Measurements from ENCODE around the gene SEC23A. TPM values are rescaled to one million over a fixed set of nuclear protein-coding genes. Genes with fewer than 3 reads are reported as not detected.
A peak's percentile ranks its signal among the peaks of the same experiment; 100 is the strongest.

The SEC23A gene
- total and polyA plus RNA-seq, 2 of the 8 experiments (the other 6 are each of a cell fraction or from before 2014, with no cell fraction given), result 30.9 to 58.2 TPM

GRCh38 chr14:39097159-39097558, 5.9 kb downstream of the SEC23A start:
- H3K4me1 ChIP-seq (replicated peaks in 1 of 4; ENCODE audit: control insufficient read depth in 3 of 4, insufficient read depth in 4 of 4, low read length in 3 of 4), result peaks cover 0 to 2% (median 0%) of the 10 kb centered on the region in 4 experiments; a peak in 1 of 7 replicates
- H3K27ac ChIP-seq (ENCODE audit: low read depth, low read length), result no peak overlapping the region
- WGBS, 2 experiments (ENCODE audit: extremely low coverage in 1 of 2, insufficient coverage in 1 of 2, insufficient read length in 1 of 2, insufficient replicate concordance in 2 of 2, low coverage in 1 of 2, low lambda C conversion rate in 2 of 2, missing lambda C conversion rate in 1 of 2), result 65% methylated on average over 3 of the region's 3 CpGs; no CpG with 5 or more reads in 1 of the 2 experiments
- no peak overlapping the region for H3K4me3 ChIP-seq (ENCODE audit: extremely low read depth in 1 of 4, insufficient read depth in 2 of 4, low read depth in 3 of 4, low read length in 4 of 4)
- peaks cover 0 to 52% of the 10 kb centered on the region in 2 experiments; a peak in 3 of 4 replicates for H3K79me2 ChIP-seq (ENCODE audit: control insufficient read depth in 1 of 2, insufficient read depth in 2 of 2, low read length in 2 of 2)
- no peak overlapping the region for H2AK5ac ChIP-seq (ENCODE audit: low read depth, low read length)
- H4K91ac ChIP-seq (replicated peaks; ENCODE audit: insufficient read length, low read length), result no peak overlapping the region
- peak; percentile 80 for FAIRE-seq
- no peak overlapping the region for H3K18ac ChIP-seq (ENCODE audit: extremely low read depth, low read length)
- H2BK12ac ChIP-seq (ENCODE audit: low read depth, low read length), result no peak overlapping the region
- H2BK15ac ChIP-seq (ENCODE audit: low read length), result no peak overlapping the region
- H4K5ac ChIP-seq (ENCODE audit: insufficient read length, low read depth, low read length), result no peak overlapping the region
- H2AFZ ChIP-seq (ENCODE audit: low read length), result no peak overlapping the region
- no peak overlapping the region for H3K14ac ChIP-seq (ENCODE audit: insufficient read length)
- no peak overlapping the region for H2BK5ac ChIP-seq (ENCODE audit: low read depth, low read length)
- H4K8ac ChIP-seq (ENCODE audit: extremely low read depth, insufficient read depth, low read length), result no peak overlapping the region
- DNase-seq (ENCODE audit: low read depth in 1 of 2, low spot score in 2 of 2), result no peak
- 0 out of 4 replicates have a peak overlapping the region, but pooled peaks of 1 of the 2 experiments have one; percentile 37 for H3K4me2 ChIP-seq (ENCODE audit: insufficient read depth in 1 of 2, low read depth in 2 of 2, low read length in 2 of 2)
- no peak overlapping the region for H2BK120ac ChIP-seq (replicated peaks; ENCODE audit: low read depth, low read length)
- no peaks in the 10 kb centered on the region for H3K23me2 ChIP-seq (ENCODE audit: low read depth, low read length)
- no peak overlapping the region for H3K9ac ChIP-seq (replicated peaks in 1 of 4; ENCODE audit: extremely low read depth in 1 of 4, low read depth in 3 of 4, low read length in 3 of 4)
- H3K79me1 ChIP-seq (ENCODE audit: low read depth, low read length), result peaks cover 2% of the 10 kb centered on the region; the same call in 1 of the 2 replicates
- ChIA-PET CTCF (ENCODE audit: partially characterized antibody) (interaction anchor here (0.6 to 1.5 kb wide), 4 partner anchors 10 to 269 kb away, joined by 3 to 4 read pairs (median 4); no protein-coding TSS in a partner anchor), POLR2A (ENCODE audit: partially characterized antibody) (interaction anchor here (1.1 to 2.9 kb wide), 3 partner anchors 12 to 96 kb away, joined by 3 to 7 read pairs (median 4); partner anchors contain the start of gene TRAPPC6B)
- H3K56ac ChIP-seq (replicated peaks; ENCODE audit: insufficient read length, low read depth, low read length), result no peak overlapping the region
- H3K9me3 ChIP-seq (ENCODE audit: insufficient read depth in 2 of 2, low read depth in 1 of 2, low read length in 1 of 2), result no peaks in the 10 kb centered on the region
- H3K27me3 ChIP-seq (replicated peaks in 1 of 4; ENCODE audit: control insufficient read depth in 3 of 4, extremely low read depth in 1 of 4, insufficient read depth in 3 of 4, low read length in 3 of 4), result no peaks in the 10 kb centered on the region
- no peak for TF ChIP-seq BRCA1 (IDR thresholded peaks at IDR 0.05; ENCODE audit: low read depth, low read length)
- 0 out of 2 replicates have a peak, but pooled peaks have one; percentile 18 for TF ChIP-seq POLR2AphosphoS5 (IDR thresholded peaks at IDR 0.05; ENCODE audit: low read depth, low read length)
- H4K20me1 ChIP-seq (replicated peaks in 1 of 2; ENCODE audit: control insufficient read depth in 1 of 2, insufficient read depth in 2 of 2, low read length in 2 of 2), result peaks cover 0 to 2% of the 10 kb centered on the region in 2 experiments
- no peak overlapping the region for H2BK20ac ChIP-seq (ENCODE audit: low read length)
- no peak overlapping the region for H3K23ac ChIP-seq (ENCODE audit: insufficient read length)
- no peak overlapping the region for H3K4ac ChIP-seq (replicated peaks; ENCODE audit: insufficient read length, low read depth, low read length)
- peaks cover 5 to 31% (median 14%) of the 10 kb centered on the region in 4 experiments; a peak in 7 of 8 replicates for H3K36me3 ChIP-seq (ENCODE audit: control insufficient read depth in 2 of 4, insufficient read depth in 4 of 4, low read length in 3 of 4)

Data from H1 (cell line).